SIG-M5 (cell line): ENCODE data around the gene RNLS.
"Not testable (repeated sequence)": the region's sequence is repeated elsewhere in the genome, so short reads cannot be mapped to it uniquely, and the experiment has no call there.

Experiments
- DNase-seq: peaks from one replicate; lab custom pipeline; 2025; lab: John Stamatoyannopoulos, UW

RNLS gene

GRCh38 chr10:88523739-88524400 lies 59.2 kb downstream of the RNLS start:
- no peak for DNase-seq

GRCh38 chr10:88522715-88523114 lies 60.4 kb downstream of the RNLS start:
- DNase-seq: no peak

- no peak for DNase-seq
These were observed 61.3 kb downstream of the RNLS start for GRCh38 chr10:88521791-88522190.

- no peak for DNase-seq
These were observed 67.9 kb downstream of the RNLS start for GRCh38 chr10:88515235-88515634.

GRCh38 chr10:88512599-88512998 lies 70.5 kb downstream of the RNLS start:
- no peak for DNase-seq

GRCh38 chr10:88508796-88509195 lies 74.3 kb downstream of the RNLS start:
- DNase-seq: no peak

- no peak for DNase-seq
These were observed 75.2 kb downstream of the RNLS start for GRCh38 chr10:88507826-88508453.

- DNase-seq: no peak
These were observed 75.7 kb downstream of the RNLS start for GRCh38 chr10:88507404-88507803.

GRCh38 chr10:88505680-88506215 lies 77.4 kb downstream of the RNLS start:
- DNase-seq: no peak

- no peak for DNase-seq
These were observed 77.9 kb downstream of the RNLS start for GRCh38 chr10:88505265-88505664.

- DNase-seq: no peak
These were observed 82.5 kb downstream of the RNLS start for GRCh38 chr10:88500656-88501055.

GRCh38 chr10:88499569-88500470 lies 83.3 kb downstream of the RNLS start:
- DNase-seq: no peak

- no peak for DNase-seq
These were observed 85.2 kb downstream of the RNLS start for GRCh38 chr10:88497913-88498312.

- no peak for DNase-seq
These were observed 88.6 kb downstream of the RNLS start for GRCh38 chr10:88494537-88494936.

GRCh38 chr10:88493691-88494483 lies 89.2 kb downstream of the RNLS start:
- no peak for DNase-seq

GRCh38 chr10:88491314-88491713 lies 91.8 kb downstream of the RNLS start:
- DNase-seq: peak; percentile 49

- no peak for DNase-seq
These were observed 92.7 kb downstream of the RNLS start for GRCh38 chr10:88490231-88490980.

- DNase-seq: no peak
These were observed 94.0 kb downstream of the RNLS start for GRCh38 chr10:88489107-88489506.

GRCh38 chr10:88486816-88487215 lies 96.3 kb downstream of the RNLS start:
- not testable (repeated sequence) for DNase-seq

- DNase-seq: no peak
These were observed 100.9 kb downstream of the RNLS start for GRCh38 chr10:88482220-88482619.

- no peak for DNase-seq
These were observed 104.9 kb downstream of the RNLS start for GRCh38 chr10:88478256-88478655.
